GM21717 (cell line): ENCODE measurements around the gene GAGE13.
"Not testable (repeated sequence)": the region's sequence is repeated elsewhere in the genome, so short reads cannot be mapped to it uniquely, and the experiment has no call there.

Source experiments
- ATAC-seq: cut with Tn5 transposase; IDR thresholded peaks from one replicate; pipeline ENCODE4 v1.9.1; 2021; ENCODE audit warnings: mild to moderate bottlenecking, moderate library complexity; ENCODE audit not compliant: unreplicated experiment

Gene GAGE13

GRCh38 chrX:49330421-49330820, 961 bp upstream of the GAGE13 start:
- not testable (repeated sequence) for ATAC-seq

- ATAC-seq = not testable (repeated sequence)
Measured at GRCh38 chrX:49331841-49332240, 459 bp downstream of the GAGE13 start.

DNA sequence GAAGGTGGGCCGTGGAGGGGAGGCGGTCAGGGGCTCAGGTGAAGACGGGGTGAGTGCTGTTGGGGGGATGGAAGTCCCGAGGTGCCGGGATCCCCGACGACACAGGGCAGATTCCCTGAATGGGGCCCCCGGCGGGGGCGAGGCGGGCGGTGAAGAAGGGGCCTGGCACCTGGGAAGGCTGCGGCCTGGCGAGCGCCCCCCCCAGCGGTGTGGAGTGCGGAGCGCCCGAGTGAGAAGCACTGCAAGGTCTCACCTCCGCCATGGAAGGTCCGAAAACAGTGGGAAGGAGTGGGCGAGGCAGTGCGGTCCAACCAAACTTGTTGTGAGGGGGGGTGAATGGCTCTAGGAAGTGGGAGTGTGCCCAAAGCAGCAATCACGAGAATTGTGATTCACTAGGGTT, 10.1 kb downstream of the GAGE13 start:
- not testable (repeated sequence) for ATAC-seq

- not testable (repeated sequence) for ATAC-seq
Measured at GRCh38 chrX:49344496-49345175, 13.3 kb downstream of the GAGE13 start.

DNA sequence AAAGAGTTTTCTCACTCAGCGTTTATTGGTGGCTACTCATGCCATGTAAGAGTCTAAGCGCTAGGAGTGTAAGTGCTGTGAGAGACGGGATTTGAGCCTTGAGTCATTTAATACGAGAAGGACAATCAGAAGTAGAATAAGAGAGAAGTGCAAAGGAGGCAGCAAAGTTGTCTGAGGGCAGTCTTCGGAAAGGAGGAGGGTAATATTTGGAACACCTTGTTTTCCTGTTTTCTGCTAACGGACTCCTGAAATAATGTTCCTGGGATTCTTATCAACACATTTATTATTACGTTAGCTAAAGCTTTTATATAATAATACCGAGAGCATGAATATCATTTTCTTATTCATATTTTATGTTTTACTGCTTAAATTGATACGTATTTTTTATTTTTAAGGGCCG, 14.0 kb downstream of the GAGE13 start:
- not testable (repeated sequence) for ATAC-seq

GRCh38 chrX:49346150-49346549, 14.8 kb downstream of the GAGE13 start:
- ATAC-seq = not testable (repeated sequence)
